ENCODE results near the gene WFDC1.

DNA sequence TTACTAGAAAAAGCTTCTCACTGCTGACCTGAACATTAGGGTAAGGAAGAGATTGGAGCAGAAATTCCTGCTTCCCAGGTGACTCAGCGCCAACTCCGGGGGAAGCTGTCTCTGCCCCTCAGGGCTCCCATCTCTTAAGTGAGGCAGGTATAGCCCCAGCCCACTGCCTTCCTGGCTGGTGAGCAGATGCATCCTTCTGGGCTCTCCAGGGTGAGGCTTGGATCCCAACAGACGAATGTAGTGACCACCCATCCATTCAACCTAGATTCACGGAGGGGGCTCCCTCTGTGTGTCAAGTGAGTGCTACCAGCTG lies 76.8 kb downstream of the WFDC1 start:
- TF ChIP-seq, protein P1, sequence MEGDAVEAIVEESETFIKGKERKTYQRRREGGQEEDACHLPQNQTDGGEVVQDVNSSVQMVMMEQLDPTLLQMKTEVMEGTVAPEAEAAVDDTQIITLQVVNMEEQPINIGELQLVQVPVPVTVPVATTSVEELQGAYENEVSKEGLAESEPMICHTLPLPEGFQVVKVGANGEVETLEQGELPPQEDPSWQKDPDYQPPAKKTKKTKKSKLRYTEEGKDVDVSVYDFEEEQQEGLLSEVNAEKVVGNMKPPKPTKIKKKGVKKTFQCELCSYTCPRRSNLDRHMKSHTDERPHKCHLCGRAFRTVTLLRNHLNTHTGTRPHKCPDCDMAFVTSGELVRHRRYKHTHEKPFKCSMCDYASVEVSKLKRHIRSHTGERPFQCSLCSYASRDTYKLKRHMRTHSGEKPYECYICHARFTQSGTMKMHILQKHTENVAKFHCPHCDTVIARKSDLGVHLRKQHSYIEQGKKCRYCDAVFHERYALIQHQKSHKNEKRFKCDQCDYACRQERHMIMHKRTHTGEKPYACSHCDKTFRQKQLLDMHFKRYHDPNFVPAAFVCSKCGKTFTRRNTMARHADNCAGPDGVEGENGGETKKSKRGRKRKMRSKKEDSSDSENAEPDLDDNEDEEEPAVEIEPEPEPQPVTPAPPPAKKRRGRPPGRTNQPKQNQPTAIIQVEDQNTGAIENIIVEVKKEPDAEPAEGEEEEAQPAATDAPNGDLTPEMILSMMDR (IDR thresholded peaks at IDR 0.05), result no peak
- no peak for TF ChIP-seq ZFX (IDR thresholded peaks at IDR 0.05; ENCODE audit: borderline replicate concordance)
